Inflammatory macrophage treated with lipopolysaccharide for 1 hour (primary cell): ENCODE results near the gene RCSD1.

Source experiments
- DNase-seq, 2 donors: peaks; one replicate each; pipeline ENCODE4 v3.0.0-alpha.2; 2020 to 2022

RCSD1 gene

DNA sequence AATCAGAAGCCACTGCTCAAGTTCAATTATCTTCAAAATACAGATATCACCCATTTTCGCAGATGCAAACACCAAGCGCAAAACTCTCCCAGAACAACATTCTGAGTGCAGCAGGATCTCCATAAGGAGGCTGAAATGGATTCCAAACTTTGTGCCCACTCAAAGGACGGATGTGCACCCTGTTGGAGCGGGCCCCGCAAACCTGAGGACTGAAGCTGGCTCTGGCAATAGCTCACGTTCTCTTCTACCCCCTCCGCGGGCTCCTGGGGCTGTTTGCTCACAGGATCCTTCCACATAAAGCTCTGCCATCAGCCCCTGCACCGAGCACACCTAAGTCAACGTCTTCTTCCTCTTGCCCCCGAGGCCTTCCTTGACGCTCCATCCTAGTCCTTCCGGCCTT lies 11.7 kb upstream of the RCSD1 start:
- no peak for DNase-seq

DNA sequence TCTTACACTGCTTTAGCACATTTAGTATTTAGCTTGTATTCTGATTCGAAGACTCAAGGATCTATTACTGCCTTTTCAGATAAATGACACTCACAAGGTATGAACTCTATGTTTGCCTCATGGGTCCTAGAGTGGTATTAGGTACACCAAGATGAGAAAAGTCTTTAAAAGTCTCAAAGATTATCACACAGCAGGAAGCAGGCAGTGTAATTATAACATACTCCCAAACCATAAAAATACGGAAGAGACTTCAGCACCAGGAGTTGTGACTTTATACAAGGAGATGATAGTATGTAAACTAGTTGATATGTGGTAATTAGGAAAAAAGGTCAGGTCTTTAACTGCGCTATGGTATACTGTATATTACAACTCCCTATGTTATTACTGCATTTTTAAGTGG lies 11.2 kb upstream of the RCSD1 start:
- DNase-seq: no peak

DNA sequence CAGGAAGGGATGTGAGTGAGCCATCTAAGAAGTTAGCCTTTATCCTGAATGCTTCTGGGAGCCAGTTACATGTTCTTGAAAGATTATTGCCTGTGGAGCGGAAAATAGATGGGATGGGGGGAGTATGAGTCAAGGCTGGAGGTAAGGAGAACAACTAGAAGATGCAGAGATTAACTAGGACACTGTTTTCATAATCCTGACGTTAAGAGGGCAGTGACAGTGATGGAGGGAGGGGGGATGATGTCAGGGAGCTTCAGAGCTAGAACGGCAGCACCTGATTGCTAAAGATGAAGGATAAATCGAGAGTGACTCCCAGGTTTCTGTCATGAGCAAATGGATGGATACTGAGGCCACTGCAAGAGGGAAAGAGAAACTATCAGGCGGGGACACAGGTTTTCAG lies 10.0 kb upstream of the RCSD1 start:
- DNase-seq: no peak

DNA sequence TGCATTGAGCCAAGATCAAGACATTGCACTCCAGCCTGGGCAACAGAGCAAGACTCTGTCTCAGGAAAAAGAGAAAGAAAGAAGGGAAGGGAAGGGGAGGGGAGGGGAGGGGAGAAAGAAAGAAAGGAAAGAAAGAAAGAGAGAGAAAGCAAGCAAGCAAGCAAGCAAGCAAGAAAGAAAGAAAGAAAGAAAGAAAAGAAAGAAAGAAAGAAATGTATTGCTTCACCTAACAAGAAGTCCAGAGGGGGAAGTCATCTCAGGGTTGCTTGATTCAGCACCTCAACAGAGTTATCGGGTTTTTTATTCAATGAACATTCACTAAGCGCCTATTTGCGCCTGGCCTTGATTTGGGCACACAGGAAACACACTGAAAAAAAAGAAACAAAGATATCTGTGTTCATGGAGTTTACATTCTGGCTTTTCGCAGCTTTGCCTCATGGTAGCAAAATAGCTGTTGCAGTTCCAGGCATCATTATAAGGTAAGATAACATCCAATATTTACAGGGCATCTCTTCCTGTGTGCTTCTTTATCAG lies 8.2 kb upstream of the RCSD1 start:
- no peak for DNase-seq

- DNase-seq: peak; percentile 77 to 78
Observed at GRCh38 chr1:167623951-167624350, 6.1 kb upstream of the RCSD1 start.

- no peak for DNase-seq
Observed at GRCh38 chr1:167625040-167625823, 4.8 kb upstream of the RCSD1 start.

GRCh38 chr1:167627615-167627864 lies 2.5 kb upstream of the RCSD1 start:
- peak; percentile 64 to 67 for DNase-seq

- DNase-seq: no peak
Observed at GRCh38 chr1:167627865-167628641, 2.0 kb upstream of the RCSD1 start.

DNA sequence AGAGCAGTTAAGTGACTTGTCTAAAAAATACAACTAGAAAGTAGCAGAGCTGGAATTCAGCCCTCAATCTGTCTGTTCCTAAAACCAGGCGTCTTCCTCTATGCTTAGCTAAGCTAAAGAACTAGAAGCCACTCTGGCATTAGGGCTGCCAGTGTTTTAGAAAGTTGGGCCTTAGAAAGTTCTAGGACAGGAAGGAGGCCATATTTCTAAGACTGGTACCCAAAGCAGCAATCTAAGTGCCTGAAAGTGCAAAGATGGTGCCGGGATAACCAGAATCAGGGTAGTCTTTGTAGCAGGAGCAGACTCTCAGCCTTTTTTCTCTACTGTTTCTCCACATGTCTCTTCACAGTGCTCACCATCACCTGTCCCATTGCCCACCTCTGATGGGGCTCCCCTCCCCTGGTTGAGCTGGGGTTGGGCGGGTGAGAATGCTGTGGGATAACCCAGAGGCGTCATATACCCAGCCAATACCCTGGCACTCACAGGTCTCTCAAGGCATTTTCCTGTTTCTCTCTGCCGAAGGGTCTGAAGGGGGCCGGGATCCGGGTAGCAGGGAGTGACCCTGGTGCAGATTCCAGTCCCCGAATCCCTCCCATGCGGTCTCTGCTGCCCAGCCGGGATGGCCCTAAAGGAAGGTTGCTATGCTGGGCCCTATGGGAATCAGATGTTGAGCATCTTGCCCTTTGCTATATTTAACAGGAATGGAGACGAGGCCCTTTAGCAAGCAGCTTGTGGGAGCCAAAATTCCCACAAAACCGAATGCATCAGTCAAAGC lies 1.1 kb upstream of the RCSD1 start:
- DNase-seq: no peak

GRCh38 chr1:167630568-167631385 lies 745 bp downstream of the RCSD1 start:
- DNase-seq: peak; percentile 63 to 65

DNA sequence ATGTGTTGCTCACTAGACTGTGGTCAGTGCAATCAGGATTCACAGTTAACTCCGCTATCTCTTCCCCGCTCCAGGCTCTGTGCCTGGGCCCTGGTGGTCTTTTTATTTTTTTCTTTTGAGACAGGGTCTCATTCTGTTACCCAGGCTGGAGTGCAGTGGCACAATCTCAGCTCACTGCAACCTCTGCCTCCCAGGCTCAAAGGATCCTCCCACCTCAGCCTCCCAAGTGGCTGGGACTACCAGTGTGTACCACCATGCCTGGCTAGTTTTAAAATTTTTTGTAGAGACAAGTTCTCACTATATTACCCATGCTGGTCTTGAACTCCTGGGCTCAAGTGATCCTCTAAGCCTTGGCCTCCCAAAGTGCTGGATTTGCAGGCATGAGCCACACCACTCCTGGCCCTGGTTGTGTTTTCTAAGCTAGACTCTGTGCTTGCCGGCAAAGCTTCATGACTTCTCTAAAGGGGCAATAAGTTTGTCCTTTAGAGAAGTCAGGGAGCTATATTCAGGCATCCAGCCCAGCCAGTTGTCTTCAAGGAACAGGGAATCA lies 1.4 kb downstream of the RCSD1 start:
- DNase-seq: no peak

DNA sequence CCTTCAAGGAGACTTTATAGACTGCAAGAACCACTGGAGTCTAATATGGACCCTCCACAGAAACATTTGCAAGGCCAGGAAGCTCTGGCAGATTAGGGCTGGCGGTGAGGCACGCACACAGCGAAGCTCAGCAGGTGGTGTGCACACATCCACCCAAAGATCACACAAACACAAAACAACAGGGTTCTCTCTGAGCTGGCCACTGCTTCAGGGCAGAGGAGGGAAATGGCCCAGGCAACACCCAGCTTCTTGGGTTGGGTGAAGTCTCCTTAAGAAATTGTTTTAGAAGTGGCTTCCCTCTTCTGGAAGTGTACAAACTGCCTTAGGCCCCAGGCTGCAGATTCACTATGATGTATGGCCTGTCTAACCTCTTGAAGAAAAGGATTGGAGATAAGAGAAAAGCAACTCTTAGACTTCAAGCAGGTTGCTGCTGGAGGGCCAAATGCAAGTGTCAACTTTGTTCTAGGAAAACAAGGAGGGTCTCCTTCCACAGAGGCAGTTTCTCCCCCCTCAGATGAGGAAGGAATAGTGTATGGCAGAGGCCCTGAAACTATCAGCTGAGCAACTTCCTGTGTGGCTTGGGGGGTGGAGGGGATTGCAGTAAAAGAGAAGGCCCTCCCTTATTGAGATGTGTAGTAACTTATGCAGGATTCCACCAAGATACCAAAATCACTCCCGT lies 2.0 kb downstream of the RCSD1 start:
- peak; percentile 44 to 50 for DNase-seq

GRCh38 chr1:167633258-167633944 lies 3.4 kb downstream of the RCSD1 start:
- DNase-seq: no peak

GRCh38 chr1:167634435-167634834 lies 4.4 kb downstream of the RCSD1 start:
- no peak for DNase-seq

- DNase-seq: no peak
Observed at GRCh38 chr1:167635156-167635648, 5.2 kb downstream of the RCSD1 start.

DNA sequence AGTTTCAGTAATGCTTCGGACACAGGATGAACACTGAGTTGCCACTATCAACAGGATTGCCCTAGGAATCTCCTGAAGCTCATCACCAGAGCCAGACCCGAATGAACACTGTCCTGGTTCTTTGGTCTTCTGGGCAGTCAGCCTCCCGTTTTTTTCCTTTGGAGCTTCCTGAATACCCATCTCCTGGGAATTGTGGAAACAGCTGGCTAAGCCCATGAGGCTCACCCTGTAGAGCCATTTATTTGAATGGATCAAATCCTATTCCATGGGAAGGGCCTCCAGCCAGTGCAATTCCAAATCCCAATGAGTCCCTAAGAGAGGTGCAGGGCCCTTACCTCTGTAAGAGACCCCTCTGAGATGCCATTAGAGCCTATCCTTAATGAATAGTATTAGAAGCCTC lies 5.9 kb downstream of the RCSD1 start:
- no peak for DNase-seq

- no peak for DNase-seq
Observed at GRCh38 chr1:167638064-167638463, 8.0 kb downstream of the RCSD1 start.

- DNase-seq: no peak
Observed at GRCh38 chr1:167640051-167640450, 10.0 kb downstream of the RCSD1 start.

DNA sequence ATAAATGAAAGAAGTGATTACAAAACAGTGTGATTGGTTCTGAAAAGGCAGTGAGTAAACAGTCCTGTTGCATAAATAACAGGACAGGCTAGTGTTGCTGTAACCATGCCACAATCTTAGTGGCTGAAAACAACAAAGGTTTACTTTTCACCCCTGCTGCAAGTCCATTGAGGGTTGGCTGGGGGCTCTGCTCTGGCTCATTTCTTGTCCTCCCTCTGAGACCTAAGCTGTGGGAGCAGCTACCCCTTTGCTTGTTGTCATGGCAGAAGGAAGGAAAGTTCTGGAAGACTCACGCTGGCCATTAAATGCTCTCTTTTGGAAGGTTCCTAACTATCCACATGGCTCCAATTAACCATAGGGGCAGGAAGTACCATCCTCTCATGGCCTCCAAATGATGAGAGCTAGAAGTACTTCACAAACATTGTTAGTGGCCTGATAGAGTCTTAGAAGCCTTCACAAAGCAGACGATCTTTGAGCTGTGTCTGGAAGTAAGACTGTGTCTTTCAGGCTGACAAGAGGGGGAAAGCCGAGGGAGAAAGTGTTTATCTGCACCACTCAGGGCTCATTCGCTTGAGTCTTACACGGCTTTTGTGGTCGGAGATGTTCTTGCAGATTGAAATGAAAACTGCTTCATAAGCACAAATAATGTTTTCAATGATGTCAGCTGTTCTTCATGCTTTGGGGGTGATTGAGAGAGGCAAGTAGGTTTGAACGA lies 11.9 kb downstream of the RCSD1 start:
- no peak for DNase-seq

DNA sequence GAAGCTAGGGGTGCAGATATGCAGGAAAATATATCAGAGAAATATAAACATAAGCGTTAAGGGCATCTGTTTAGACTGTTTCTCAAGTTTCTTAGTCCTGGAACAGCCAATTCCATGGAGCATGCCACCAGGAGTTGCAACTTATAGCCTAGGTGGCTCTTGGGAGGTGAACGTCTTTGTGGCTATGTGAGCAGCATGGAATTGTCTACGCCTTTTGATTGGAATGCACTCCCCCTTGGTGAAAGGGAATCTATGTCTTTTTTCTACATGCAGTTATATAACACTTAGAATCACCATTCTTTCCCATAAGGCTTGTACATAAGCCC lies 12.4 kb downstream of the RCSD1 start:
- DNase-seq: no peak
